Measurements from ENCODE around the gene ANKRD33.

The ANKRD33 gene

DNA sequence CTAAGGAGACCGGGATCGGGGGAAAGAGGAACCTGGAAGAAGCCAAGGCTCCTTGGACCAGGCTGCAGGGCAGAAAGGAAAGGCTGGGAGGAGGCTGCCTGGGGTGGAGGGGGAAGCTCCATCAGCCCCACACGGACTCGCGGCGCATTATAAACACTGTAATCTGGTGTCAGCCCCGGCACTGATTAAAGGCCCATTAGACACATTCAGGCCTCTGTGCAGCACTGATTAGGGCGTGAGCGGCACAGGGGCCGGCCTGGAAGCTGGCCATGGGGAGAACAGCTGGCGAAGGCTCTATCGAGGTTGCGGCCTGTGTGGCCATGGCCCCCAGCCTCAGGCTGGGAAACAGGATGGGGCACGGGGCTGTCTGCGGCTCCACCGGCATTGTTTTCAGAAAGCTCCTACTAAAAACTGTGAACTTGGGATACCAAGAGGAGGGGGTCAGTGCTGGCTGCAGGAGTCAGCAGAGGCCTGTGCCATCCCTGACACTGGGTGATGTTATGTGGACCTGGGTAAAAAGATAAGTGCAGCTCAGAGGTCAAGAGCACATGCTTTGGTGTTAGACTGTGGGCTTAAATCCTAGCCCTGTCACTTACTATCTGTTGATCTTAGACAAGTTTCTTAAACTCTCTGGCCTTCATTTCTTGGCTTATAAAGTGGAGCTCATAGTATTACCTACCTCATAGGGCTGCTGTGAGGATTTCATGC is 30.0 kb downstream of the ANKRD33 start:
- in situ Hi-C loops (cut with MboI; ENCODE audit: low sequenced_read_pairs), result no loop called here
- no peak for DNase-seq (ENCODE audit: low spot score in 2 of 2)
- H3K4me3 ChIP-seq, result no peak overlapping the region
- H3K36me3 ChIP-seq (replicated peaks), result no peaks in the 10 kb centered on the region
- no peaks in the 10 kb centered on the region for H3K9me3 ChIP-seq
- no peaks in the 10 kb centered on the region for H3K27me3 ChIP-seq (ENCODE audit: low read depth)
- H3K4me1 ChIP-seq, result no peaks in the 10 kb centered on the region

GRCh38 chr12:51920046-51920445 is 32.1 kb downstream of the ANKRD33 start:
- Histone ChIP-seq H3K36me3 (replicated peaks) (no peaks in the 10 kb centered on the region), H3K9me3 (no peaks in the 10 kb centered on the region), H3K4me1 (peaks cover 3% of the 10 kb centered on the region; the same call in 1 of the 2 replicates), H3K4me3 (no peak overlapping the region), H3K27me3 (ENCODE audit: low read depth) (no peaks in the 10 kb centered on the region)
- in situ Hi-C loops (cut with MboI; ENCODE audit: low sequenced_read_pairs), result no loop called here
- no peak for DNase-seq (ENCODE audit: low spot score in 2 of 2)

DNA sequence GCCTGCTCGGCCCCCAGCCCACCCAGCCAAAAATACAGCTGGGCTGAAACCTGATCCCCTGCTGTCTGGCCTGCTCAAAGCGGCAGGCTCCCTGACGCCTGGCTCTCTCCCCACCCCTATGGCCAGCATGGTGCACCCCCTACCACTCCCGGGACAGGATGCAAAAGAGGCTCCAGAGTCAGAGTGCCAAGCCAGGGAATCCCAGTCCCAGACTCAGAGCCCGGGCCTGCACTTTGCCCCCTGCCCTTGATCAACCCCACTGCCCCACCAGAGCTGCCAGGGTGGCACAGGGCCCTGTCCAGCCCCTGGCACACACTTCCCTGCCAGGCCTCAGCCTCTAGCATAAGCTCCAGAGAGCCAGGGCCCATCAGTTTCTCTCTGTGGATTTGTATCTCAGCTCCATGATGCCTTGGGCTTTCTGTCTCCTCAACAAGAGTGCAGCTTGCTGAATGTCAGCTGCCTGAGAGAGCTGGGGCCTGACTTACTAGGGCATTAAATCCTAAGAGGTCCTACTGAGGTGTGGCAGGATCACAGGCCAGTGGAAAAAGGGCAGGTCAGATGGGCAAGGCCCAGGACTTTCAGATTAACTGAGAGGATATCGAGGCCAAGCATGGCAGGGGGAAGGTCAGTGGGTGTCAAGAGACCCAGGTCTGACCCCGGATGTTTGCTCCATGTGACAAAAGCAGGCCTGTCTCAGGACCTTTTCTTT is 33.3 kb downstream of the ANKRD33 start:
- in situ Hi-C loops (cut with MboI; ENCODE audit: low sequenced_read_pairs), result no loop called here
- H3K27me3 ChIP-seq (ENCODE audit: low read depth), result no peaks in the 10 kb centered on the region
- peaks cover 3% of the 10 kb centered on the region; the same call in 1 of the 2 replicates for H3K4me1 ChIP-seq
- no peak for DNase-seq (ENCODE audit: low spot score in 2 of 2)
- no peaks in the 10 kb centered on the region for H3K36me3 ChIP-seq (replicated peaks)
- H3K4me3 ChIP-seq, result no peak overlapping the region
- no peaks in the 10 kb centered on the region for H3K9me3 ChIP-seq

- H3K36me3 ChIP-seq (replicated peaks), result no peaks in the 10 kb centered on the region
- in situ Hi-C loops (cut with MboI; ENCODE audit: low sequenced_read_pairs), result no loop called here
- DNase-seq (ENCODE audit: low spot score in 2 of 2), result no peak
- H3K27me3 ChIP-seq (ENCODE audit: low read depth), result no peaks in the 10 kb centered on the region
- H3K4me3 ChIP-seq, result no peak overlapping the region
- H3K9me3 ChIP-seq, result no peaks in the 10 kb centered on the region
- peaks cover 3% of the 10 kb centered on the region; the same call in 1 of the 2 replicates for H3K4me1 ChIP-seq
These were observed 34.2 kb downstream of the ANKRD33 start for GRCh38 chr12:51922146-51922545.

- H3K9me3 ChIP-seq, result no peaks in the 10 kb centered on the region
- in situ Hi-C loops (cut with MboI; ENCODE audit: low sequenced_read_pairs), result no loop called here
- DNase-seq (ENCODE audit: low spot score in 2 of 2), result no peak
- peaks cover 3% of the 10 kb centered on the region; the same call in 1 of the 2 replicates for H3K4me1 ChIP-seq
- no peaks in the 10 kb centered on the region for H3K27me3 ChIP-seq (ENCODE audit: low read depth)
- H3K36me3 ChIP-seq (replicated peaks), result no peaks in the 10 kb centered on the region
- no peak overlapping the region for H3K4me3 ChIP-seq
These were observed 35.0 kb downstream of the ANKRD33 start for GRCh38 chr12:51922762-51923505.

DNA sequence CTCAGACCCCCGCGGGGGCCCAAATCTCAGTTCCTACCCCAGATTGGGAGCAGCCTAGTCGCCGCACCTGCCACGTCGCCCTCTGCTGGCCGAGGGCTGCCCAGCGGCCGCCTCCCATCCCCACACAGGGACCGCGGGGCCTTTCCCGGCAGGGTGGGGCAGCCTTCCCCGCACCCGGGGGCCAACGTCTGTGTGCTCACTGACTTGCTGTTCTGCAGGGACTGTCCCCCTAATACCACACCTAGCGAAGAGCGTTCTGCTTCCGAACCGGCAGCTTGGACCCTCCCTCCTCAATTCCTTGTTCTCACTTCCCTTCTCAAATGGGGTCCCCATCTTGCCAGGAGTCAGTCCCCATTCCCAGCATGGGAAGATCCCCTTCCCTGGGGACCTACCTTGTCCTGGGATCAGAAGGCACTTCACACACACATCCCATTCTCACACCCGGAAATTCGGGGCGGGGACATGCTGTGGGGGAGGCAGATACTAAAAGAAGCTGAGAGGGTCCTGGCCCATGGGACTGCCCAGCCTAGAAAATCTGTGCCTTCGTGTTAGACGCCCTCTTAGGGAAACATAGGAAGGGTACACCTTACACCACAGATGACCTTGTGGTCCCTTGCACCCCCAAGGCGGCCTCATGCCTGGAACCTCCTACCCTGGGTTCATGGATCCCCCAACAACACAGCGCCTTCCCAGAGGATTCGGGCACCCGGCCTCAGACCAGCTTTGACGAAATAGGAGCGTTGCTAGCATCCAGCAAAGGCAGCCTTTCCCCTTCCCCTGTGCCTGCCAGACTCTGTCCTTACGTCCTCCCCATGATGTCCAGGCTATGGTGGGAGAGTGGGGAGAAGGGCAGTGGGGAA is 35.8 kb downstream of the ANKRD33 start:
- Histone ChIP-seq H3K36me3 (replicated peaks) (no peaks in the 10 kb centered on the region), H3K9me3 (no peaks in the 10 kb centered on the region), H3K4me3 (no peak overlapping the region), H3K4me1 (peaks cover 3% of the 10 kb centered on the region; the same call in 1 of the 2 replicates), H3K27me3 (ENCODE audit: low read depth) (no peaks in the 10 kb centered on the region)
- DNase-seq (ENCODE audit: low spot score in 2 of 2), result peak in 1 of 2 experiments; percentile 77
- in situ Hi-C loops (cut with MboI; ENCODE audit: low sequenced_read_pairs), result no loop called here

DNA sequence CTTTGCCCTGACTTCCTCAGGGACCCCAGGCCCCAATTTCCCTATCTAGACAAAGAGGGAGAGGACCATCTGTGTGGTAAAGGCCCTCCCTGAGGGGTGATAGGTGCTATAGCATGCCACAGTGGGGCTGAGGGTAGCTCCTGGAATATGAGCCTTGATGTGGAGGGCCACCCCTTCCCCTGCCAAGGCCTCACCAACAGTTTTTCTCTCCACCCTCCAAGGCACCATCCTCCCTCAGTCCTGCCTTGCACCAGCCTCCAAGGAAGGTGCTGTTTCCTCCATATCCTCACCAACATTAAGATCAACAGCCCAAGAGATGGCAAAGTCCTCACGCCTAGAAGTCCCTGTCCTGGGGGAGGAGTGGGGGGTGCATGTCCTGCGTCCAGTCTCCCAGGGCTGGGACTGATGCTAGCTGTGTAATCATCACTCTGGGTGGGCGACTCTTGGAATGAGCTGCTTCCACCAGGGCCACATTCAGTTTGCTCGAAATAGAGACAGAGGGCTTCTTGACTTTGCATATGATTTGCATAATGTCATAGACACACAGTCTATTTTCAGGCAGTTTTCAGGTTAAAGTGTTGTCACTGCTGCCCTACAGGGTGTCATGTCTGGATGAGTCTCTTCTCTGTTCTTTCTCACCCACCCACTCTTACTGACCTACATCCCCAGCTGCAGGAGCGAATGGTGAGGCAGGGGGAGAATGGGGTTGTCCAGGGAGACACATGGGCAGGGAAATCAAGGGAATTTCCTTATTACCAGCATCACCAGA is 36.8 kb downstream of the ANKRD33 start:
- DNase-seq (ENCODE audit: low spot score in 2 of 2), result no peak
- peaks cover 3% of the 10 kb centered on the region; the same call in 1 of the 2 replicates for H3K4me1 ChIP-seq
- H3K9me3 ChIP-seq, result no peaks in the 10 kb centered on the region
- H3K27me3 ChIP-seq (ENCODE audit: low read depth), result no peaks in the 10 kb centered on the region
- no peak overlapping the region for H3K4me3 ChIP-seq
- in situ Hi-C loops (cut with MboI; ENCODE audit: low sequenced_read_pairs), result no loop called here
- no peaks in the 10 kb centered on the region for H3K36me3 ChIP-seq (replicated peaks)

DNA sequence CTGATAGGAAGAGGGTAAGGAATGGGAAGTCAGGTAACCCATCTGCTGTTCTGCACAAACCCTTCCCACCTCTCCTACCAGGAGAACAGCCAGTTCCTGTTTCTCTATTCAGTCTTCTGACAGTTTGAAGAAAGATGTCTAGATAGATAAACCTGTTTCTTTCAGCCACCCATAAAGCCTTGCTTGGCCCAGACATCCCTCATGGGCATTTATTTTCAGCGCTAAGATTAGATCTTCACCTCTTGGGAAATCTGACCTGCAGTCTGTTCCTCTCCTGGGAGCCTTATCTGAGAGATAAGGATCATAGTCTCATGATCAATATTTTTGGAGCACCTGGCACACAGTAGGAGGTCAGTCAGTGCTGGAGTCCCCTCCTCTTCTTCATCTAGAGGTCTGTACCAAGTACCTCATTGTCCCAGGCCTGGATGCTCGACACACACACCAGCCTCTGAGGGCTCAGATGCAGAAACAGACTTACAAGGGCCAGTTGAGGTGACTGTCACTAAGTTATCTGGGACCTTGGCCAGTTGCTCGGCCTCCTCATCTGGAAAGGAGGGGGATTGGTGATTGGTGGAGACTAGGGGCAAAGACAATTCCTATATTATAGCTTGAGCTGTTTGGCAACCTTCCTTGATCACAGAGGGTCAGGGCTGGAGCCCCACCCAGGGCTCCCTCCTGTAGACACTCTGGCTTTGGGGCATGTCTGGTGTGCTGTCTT is 37.6 kb downstream of the ANKRD33 start:
- Histone ChIP-seq H3K9me3 (no peaks in the 10 kb centered on the region), H3K4me1 (peaks cover 3% of the 10 kb centered on the region; the same call in 1 of the 2 replicates), H3K27me3 (ENCODE audit: low read depth) (no peaks in the 10 kb centered on the region), H3K4me3 (no peak overlapping the region), H3K36me3 (replicated peaks) (no peaks in the 10 kb centered on the region)
- in situ Hi-C loops (cut with MboI; ENCODE audit: low sequenced_read_pairs), result no loop called here
- DNase-seq (ENCODE audit: low spot score in 2 of 2), result no peak

GRCh38 chr12:51926064-51926632 is 38.2 kb downstream of the ANKRD33 start:
- Histone ChIP-seq H3K27me3 (ENCODE audit: low read depth) (no peaks in the 10 kb centered on the region), H3K9me3 (no peaks in the 10 kb centered on the region), H3K4me1 (peaks cover 3% of the 10 kb centered on the region; the same call in 1 of the 2 replicates), H3K36me3 (replicated peaks) (no peaks in the 10 kb centered on the region), H3K4me3 (no peak overlapping the region)
- in situ Hi-C loops (cut with MboI; ENCODE audit: low sequenced_read_pairs), result no loop called here
- no peak for DNase-seq (ENCODE audit: low spot score in 2 of 2)

- H3K4me1 ChIP-seq, result peaks cover 3% of the 10 kb centered on the region; the same call in 1 of the 2 replicates
- no peaks in the 10 kb centered on the region for H3K36me3 ChIP-seq (replicated peaks)
- no peaks in the 10 kb centered on the region for H3K27me3 ChIP-seq (ENCODE audit: low read depth)
- peak in 1 of 2 experiments; percentile 45 for DNase-seq (ENCODE audit: low spot score in 2 of 2)
- in situ Hi-C loops (cut with MboI; ENCODE audit: low sequenced_read_pairs), result no loop called here
- no peak overlapping the region for H3K4me3 ChIP-seq
- no peaks in the 10 kb centered on the region for H3K9me3 ChIP-seq
These were observed 38.8 kb downstream of the ANKRD33 start for GRCh38 chr12:51926718-51927117.

DNA sequence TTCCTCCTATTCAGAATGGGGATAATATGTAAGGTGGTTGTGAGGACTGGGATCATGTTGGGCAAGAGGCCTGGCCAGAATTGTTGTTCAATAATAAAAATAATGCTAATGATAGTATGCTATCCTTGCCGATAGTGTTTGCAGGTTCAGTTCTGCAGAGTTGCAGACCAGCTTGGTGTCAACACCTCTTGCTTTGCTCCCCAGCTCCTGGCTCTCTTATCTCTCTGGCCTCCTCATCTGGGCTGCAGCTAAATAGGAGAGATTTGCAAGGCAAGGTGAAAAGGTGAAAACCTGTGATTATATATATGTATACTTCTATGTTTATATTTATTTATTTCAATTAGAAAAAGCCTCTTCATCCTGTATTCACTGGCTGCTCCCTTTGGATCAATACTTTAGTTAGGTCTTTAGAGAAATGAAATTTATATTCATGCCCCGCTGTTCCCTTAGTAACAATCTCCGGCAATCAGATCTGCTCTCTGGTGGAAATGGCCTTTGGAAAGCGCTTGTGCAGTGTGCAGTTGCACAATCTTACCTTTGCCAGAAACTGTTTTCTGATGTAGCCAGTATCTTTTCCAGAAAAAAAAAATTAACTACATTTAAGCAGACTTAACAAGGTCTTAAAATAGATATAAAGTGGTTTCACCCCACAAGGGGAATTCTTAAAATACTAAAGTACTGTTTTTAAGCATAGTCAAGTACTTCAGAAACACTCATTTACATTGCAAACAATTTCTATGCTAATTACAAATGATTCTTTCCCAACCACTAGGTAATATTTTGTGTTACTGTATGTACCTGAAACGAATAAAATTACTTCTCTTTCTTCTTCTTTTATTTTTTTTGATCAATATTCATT is 44.5 kb downstream of the ANKRD33 start:
- in situ Hi-C loops (cut with MboI; ENCODE audit: low sequenced_read_pairs), result no loop called here
- Histone ChIP-seq H3K9me3 (no peaks in the 10 kb centered on the region), H3K4me1 (no peaks in the 10 kb centered on the region), H3K27me3 (ENCODE audit: low read depth) (no peaks in the 10 kb centered on the region), H3K36me3 (replicated peaks) (no peaks in the 10 kb centered on the region), H3K4me3 (no peak overlapping the region)
- no peak for DNase-seq (ENCODE audit: low spot score in 2 of 2)
